ENCODE results near the gene PALLD.

Gene PALLD

GRCh38 chr4:168859888-168860694 is 363.2 kb downstream of the PALLD start:
- Histone ChIP-seq H3K9me3 (ENCODE audit: insufficient read depth, low read depth, low read length) (no peaks in the 10 kb centered on the region), H3K27me3 (ENCODE audit: insufficient read depth, low read length) (no peaks in the 10 kb centered on the region), H3K4me3 (ENCODE audit: low read length) (no peak overlapping the region), H3K9ac (ENCODE audit: low read depth, low read length) (no peak overlapping the region), H3K36me3 (ENCODE audit: insufficient read depth, low read length) (peaks cover 16% of the 10 kb centered on the region), H3K4me1 (ENCODE audit: insufficient read depth, low read length) (peaks cover 11% of the 10 kb centered on the region), H3K27ac (ENCODE audit: low read depth, low read length) (no peak overlapping the region)
- 93% methylated on average over 7 of the region's 9 CpGs for WGBS

- H3K27ac ChIP-seq (ENCODE audit: low read depth, low read length): no peak overlapping the region
- peaks cover 15% of the 10 kb centered on the region for H3K4me1 ChIP-seq (ENCODE audit: insufficient read depth, low read length)
- no CpG with 5 or more reads among the region's 3 CpGs for WGBS
- no peaks in the 10 kb centered on the region; the same call in 1 of the 2 replicates for H3K9me3 ChIP-seq (ENCODE audit: insufficient read depth, low read depth, low read length)
- peaks cover 11% of the 10 kb centered on the region for H3K36me3 ChIP-seq (ENCODE audit: insufficient read depth, low read length)
- H3K27me3 ChIP-seq (ENCODE audit: insufficient read depth, low read length): no peaks in the 10 kb centered on the region
- no peak overlapping the region for H3K4me3 ChIP-seq (ENCODE audit: low read length)
- no peak overlapping the region for H3K9ac ChIP-seq (ENCODE audit: low read depth, low read length)
Observed at GRCh38 chr4:168860827-168861226, 364.0 kb downstream of the PALLD start.

GRCh38 chr4:168863719-168864647 is 367.1 kb downstream of the PALLD start:
- Histone ChIP-seq H3K4me1 (ENCODE audit: insufficient read depth, low read length) (peaks cover 16% of the 10 kb centered on the region), H3K9me3 (ENCODE audit: insufficient read depth, low read depth, low read length) (no peaks in the 10 kb centered on the region; the same call in 1 of the 2 replicates), H3K4me3 (ENCODE audit: low read length) (no peak overlapping the region), H3K27me3 (ENCODE audit: insufficient read depth, low read length) (no peaks in the 10 kb centered on the region), H3K36me3 (ENCODE audit: insufficient read depth, low read length) (peaks cover 13% of the 10 kb centered on the region; the same call in 1 of the 2 replicates), H3K27ac (ENCODE audit: low read depth, low read length) (no peak overlapping the region), H3K9ac (ENCODE audit: low read depth, low read length) (no peak overlapping the region)
- 84% methylated on average over 10 of the region's 10 CpGs for whole genome bisulfite sequencing

GRCh38 chr4:168864821-168865541 is 368.1 kb downstream of the PALLD start:
- Histone ChIP-seq H3K9me3 (ENCODE audit: insufficient read depth, low read depth, low read length) (no peaks in the 10 kb centered on the region; the same call in 1 of the 2 replicates), H3K9ac (ENCODE audit: low read depth, low read length) (no peak overlapping the region), H3K27me3 (ENCODE audit: insufficient read depth, low read length) (no peaks in the 10 kb centered on the region), H3K27ac (ENCODE audit: low read depth, low read length) (peak overlapping the region; percentile 72; the same call in 1 of the 2 replicates), H3K4me3 (ENCODE audit: low read length) (no peak overlapping the region), H3K36me3 (ENCODE audit: insufficient read depth, low read length) (peaks cover 13% of the 10 kb centered on the region; the same call in 1 of the 2 replicates), H3K4me1 (ENCODE audit: insufficient read depth, low read length) (peaks cover 16% of the 10 kb centered on the region)
- WGBS: 39% methylated on average over 4 of the region's 5 CpGs

GRCh38 chr4:168865854-168866253 is 369.0 kb downstream of the PALLD start:
- Histone ChIP-seq H3K9ac (ENCODE audit: low read depth, low read length) (no peak overlapping the region), H3K36me3 (ENCODE audit: insufficient read depth, low read length) (peaks cover 13% of the 10 kb centered on the region; the same call in 1 of the 2 replicates), H3K9me3 (ENCODE audit: insufficient read depth, low read depth, low read length) (no peaks in the 10 kb centered on the region; the same call in 1 of the 2 replicates), H3K27me3 (ENCODE audit: insufficient read depth, low read length) (no peaks in the 10 kb centered on the region), H3K4me3 (ENCODE audit: low read length) (no peak overlapping the region), H3K27ac (ENCODE audit: low read depth, low read length) (no peak overlapping the region), H3K4me1 (ENCODE audit: insufficient read depth, low read length) (peaks cover 16% of the 10 kb centered on the region)
- WGBS: 98% methylated on average over 3 of the region's 3 CpGs

- Histone ChIP-seq H3K4me3 (ENCODE audit: low read length) (no peak overlapping the region), H3K27me3 (ENCODE audit: insufficient read depth, low read length) (no peaks in the 10 kb centered on the region), H3K9me3 (ENCODE audit: insufficient read depth, low read depth, low read length) (no peaks in the 10 kb centered on the region; the same call in 1 of the 2 replicates), H3K36me3 (ENCODE audit: insufficient read depth, low read length) (peaks cover 14% of the 10 kb centered on the region; the same call in 1 of the 2 replicates), H3K27ac (ENCODE audit: low read depth, low read length) (no peak overlapping the region), H3K4me1 (ENCODE audit: insufficient read depth, low read length) (peaks cover 16% of the 10 kb centered on the region), H3K9ac (ENCODE audit: low read depth, low read length) (no peak overlapping the region)
- WGBS: 91% methylated on average over 4 of the region's 4 CpGs
Observed at GRCh38 chr4:168866635-168867034, 369.8 kb downstream of the PALLD start.

- Histone ChIP-seq H3K9ac (ENCODE audit: low read depth, low read length) (no peak overlapping the region), H3K4me1 (ENCODE audit: insufficient read depth, low read length) (peaks cover 16% of the 10 kb centered on the region), H3K27ac (ENCODE audit: low read depth, low read length) (no peak overlapping the region), H3K36me3 (ENCODE audit: insufficient read depth, low read length) (peaks cover 18% of the 10 kb centered on the region; the same call in 1 of the 2 replicates), H3K4me3 (ENCODE audit: low read length) (no peak overlapping the region), H3K27me3 (ENCODE audit: insufficient read depth, low read length) (no peaks in the 10 kb centered on the region), H3K9me3 (ENCODE audit: insufficient read depth, low read depth, low read length) (no peaks in the 10 kb centered on the region; the same call in 1 of the 2 replicates)
- 90% methylated on average over 2 of the region's 2 CpGs for WGBS
Observed at GRCh38 chr4:168867128-168867527, 370.3 kb downstream of the PALLD start.

- Histone ChIP-seq H3K36me3 (ENCODE audit: insufficient read depth, low read length) (peaks cover 24% of the 10 kb centered on the region; the same call in 1 of the 2 replicates), H3K9ac (ENCODE audit: low read depth, low read length) (no peak overlapping the region), H3K27ac (ENCODE audit: low read depth, low read length) (no peak overlapping the region), H3K4me1 (ENCODE audit: insufficient read depth, low read length) (peaks cover 16% of the 10 kb centered on the region), H3K27me3 (ENCODE audit: insufficient read depth, low read length) (no peaks in the 10 kb centered on the region), H3K9me3 (ENCODE audit: insufficient read depth, low read depth, low read length) (no peaks in the 10 kb centered on the region; the same call in 1 of the 2 replicates), H3K4me3 (ENCODE audit: low read length) (no peak overlapping the region)
- WGBS: 88% methylated on average over 5 of the region's 5 CpGs
Observed at GRCh38 chr4:168868044-168868781, 371.4 kb downstream of the PALLD start.

- 96% methylated on average over 3 of the region's 5 CpGs for WGBS
- Histone ChIP-seq H3K4me3 (ENCODE audit: low read length) (no peak overlapping the region), H3K4me1 (ENCODE audit: insufficient read depth, low read length) (peaks cover 16% of the 10 kb centered on the region), H3K36me3 (ENCODE audit: insufficient read depth, low read length) (peaks cover 22% of the 10 kb centered on the region; the same call in 1 of the 2 replicates), H3K27ac (ENCODE audit: low read depth, low read length) (no peak overlapping the region), H3K9ac (ENCODE audit: low read depth, low read length) (no peak overlapping the region), H3K27me3 (ENCODE audit: insufficient read depth, low read length) (no peaks in the 10 kb centered on the region), H3K9me3 (ENCODE audit: insufficient read depth, low read depth, low read length) (no peaks in the 10 kb centered on the region; the same call in 1 of the 2 replicates)
Observed at GRCh38 chr4:168868802-168869201, 371.9 kb downstream of the PALLD start.

GRCh38 chr4:168870004-168870403 is 373.2 kb downstream of the PALLD start:
- peaks cover 20% of the 10 kb centered on the region; the same call in 1 of the 2 replicates for H3K36me3 ChIP-seq (ENCODE audit: insufficient read depth, low read length)
- H3K4me3 ChIP-seq (ENCODE audit: low read length): no peak overlapping the region
- peaks cover 10% of the 10 kb centered on the region for H3K4me1 ChIP-seq (ENCODE audit: insufficient read depth, low read length)
- H3K9me3 ChIP-seq (ENCODE audit: insufficient read depth, low read depth, low read length): no peaks in the 10 kb centered on the region; the same call in 1 of the 2 replicates
- H3K9ac ChIP-seq (ENCODE audit: low read depth, low read length): no peak overlapping the region
- no peak overlapping the region for H3K27ac ChIP-seq (ENCODE audit: low read depth, low read length)
- no CpG with 5 or more reads among the region's 1 CpG for WGBS
- H3K27me3 ChIP-seq (ENCODE audit: insufficient read depth, low read length): no peaks in the 10 kb centered on the region
